Stimulated activated CD4-positive, alpha-beta T cell treated with anti-CD3 and anti-CD28 coated beads, Interleukin-2, amount 100 ng/mL, for 24 hours (primary cell): ENCODE data around the gene C8A.

ENCODE experiments used
- DNase-seq, 2 donors: peaks; one replicate each; pipeline ENCODE4 v3.0.0-alpha.2; 2020

The C8A gene

GRCh38 chr1:56929492-56929891 is 74.9 kb downstream of the C8A start:
- no peak for DNase-seq

GRCh38 chr1:56931211-56931610 is 76.6 kb downstream of the C8A start:
- no peak for DNase-seq

- no peak for DNase-seq
Measured at GRCh38 chr1:56931686-56932085, 77.1 kb downstream of the C8A start.

- DNase-seq = no peak
Measured at GRCh38 chr1:56933161-56933560, 78.6 kb downstream of the C8A start.

- no peak for DNase-seq
Measured at GRCh38 chr1:56933606-56934005, 79.0 kb downstream of the C8A start.

GRCh38 chr1:56934430-56935060 is 79.9 kb downstream of the C8A start:
- DNase-seq = no peak

- no peak for DNase-seq
Measured at GRCh38 chr1:56938646-56939045, 84.0 kb downstream of the C8A start.

- DNase-seq = no peak
Measured at GRCh38 chr1:56939209-56939608, 84.6 kb downstream of the C8A start.

GRCh38 chr1:56940039-56940438 is 85.4 kb downstream of the C8A start:
- DNase-seq = no peak

- DNase-seq = no peak
Measured at GRCh38 chr1:56948403-56949023, 93.9 kb downstream of the C8A start.

- DNase-seq = no peak
Measured at GRCh38 chr1:56952501-56952900, 97.9 kb downstream of the C8A start.

GRCh38 chr1:56953386-56953785 is 98.8 kb downstream of the C8A start:
- DNase-seq = no peak

- DNase-seq = no peak
Measured at GRCh38 chr1:56954664-56955063, 100.1 kb downstream of the C8A start.

- DNase-seq = no peak
Measured at GRCh38 chr1:56957931-56958330, 103.3 kb downstream of the C8A start.

- no peak for DNase-seq
Measured at GRCh38 chr1:56958526-56958925, 103.9 kb downstream of the C8A start.

GRCh38 chr1:56961426-56961825 is 106.8 kb downstream of the C8A start:
- no peak for DNase-seq

- no peak for DNase-seq
Measured at GRCh38 chr1:56963667-56964066, 109.1 kb downstream of the C8A start.

GRCh38 chr1:56964349-56965017 is 109.9 kb downstream of the C8A start:
- DNase-seq = no peak

GRCh38 chr1:56965191-56965590 is 110.6 kb downstream of the C8A start:
- DNase-seq = no peak

GRCh38 chr1:56965916-56966697 is 111.5 kb downstream of the C8A start, which contains the start of gene C8B:
Gene C8B (minus strand): TSS chr1:56966015. CDS start chr1:56965948, 67 bp downstream.
- no peak for DNase-seq

GRCh38 chr1:56966698-56966999 is 112.1 kb downstream of the C8A start:
- DNase-seq = no peak

GRCh38 chr1:56967355-56967754 is 112.8 kb downstream of the C8A start:
- DNase-seq = no peak
